GM21786 (cell line): ENCODE results near the gene PIGS.
"Not testable (repeated sequence)": the region's sequence is repeated elsewhere in the genome, so short reads cannot be mapped to it uniquely, and the experiment has no call there.

ENCODE experiments used
- ATAC-seq: cut with Tn5 transposase; IDR thresholded peaks from one replicate; pipeline ENCODE4 v1.9.1; 2021; ENCODE audit not compliant: unreplicated experiment

The PIGS gene

GRCh38 chr17:28532050-28532960 lies 39.0 kb downstream of the PIGS start:
- no peak for ATAC-seq

- no peak for ATAC-seq
Observed at GRCh38 chr17:28530926-28531325, 40.4 kb downstream of the PIGS start.

- ATAC-seq, result no peak
Observed at GRCh38 chr17:28530250-28530649, 41.1 kb downstream of the PIGS start.

GRCh38 chr17:28529013-28529400 lies 42.3 kb downstream of the PIGS start:
- ATAC-seq, result no peak

GRCh38 chr17:28528327-28529012 lies 42.9 kb downstream of the PIGS start:
- no peak for ATAC-seq

- ATAC-seq, result no peak
Observed at GRCh38 chr17:28527859-28528258, 43.5 kb downstream of the PIGS start.

- no peak for ATAC-seq
Observed at GRCh38 chr17:28527181-28527681, 44.1 kb downstream of the PIGS start.

- ATAC-seq, result no peak
Observed at GRCh38 chr17:28526381-28526780, 44.9 kb downstream of the PIGS start.

GRCh38 chr17:28524476-28525424 lies 46.6 kb downstream of the PIGS start:
- no peak for ATAC-seq

- no peak for ATAC-seq
Observed at GRCh38 chr17:28523876-28524275, 47.4 kb downstream of the PIGS start.

- no peak for ATAC-seq
Observed at GRCh38 chr17:28523186-28523585, 48.1 kb downstream of the PIGS start.

- ATAC-seq, result not testable (repeated sequence)
Observed at GRCh38 chr17:28522281-28522680, 49.0 kb downstream of the PIGS start.

- ATAC-seq, result no peak
Observed at GRCh38 chr17:28521311-28522085, 49.8 kb downstream of the PIGS start.

- ATAC-seq, result no peak
Observed at GRCh38 chr17:28520687-28521086, 50.6 kb downstream of the PIGS start.

GRCh38 chr17:28519236-28519635 lies 52.1 kb downstream of the PIGS start:
- no peak for ATAC-seq

GRCh38 chr17:28518578-28518977 lies 52.7 kb downstream of the PIGS start:
- ATAC-seq, result no peak

- no peak for ATAC-seq
Observed at GRCh38 chr17:28518132-28518531, 53.2 kb downstream of the PIGS start.

GRCh38 chr17:28515518-28515917 lies 55.8 kb downstream of the PIGS start:
- ATAC-seq, result no peak

- ATAC-seq, result no peak
Observed at GRCh38 chr17:28514561-28515002, 56.7 kb downstream of the PIGS start.

- no peak for ATAC-seq
Observed at GRCh38 chr17:28513476-28513875, 57.8 kb downstream of the PIGS start.
